ENCODE measurements around the gene GET4.

DNA sequence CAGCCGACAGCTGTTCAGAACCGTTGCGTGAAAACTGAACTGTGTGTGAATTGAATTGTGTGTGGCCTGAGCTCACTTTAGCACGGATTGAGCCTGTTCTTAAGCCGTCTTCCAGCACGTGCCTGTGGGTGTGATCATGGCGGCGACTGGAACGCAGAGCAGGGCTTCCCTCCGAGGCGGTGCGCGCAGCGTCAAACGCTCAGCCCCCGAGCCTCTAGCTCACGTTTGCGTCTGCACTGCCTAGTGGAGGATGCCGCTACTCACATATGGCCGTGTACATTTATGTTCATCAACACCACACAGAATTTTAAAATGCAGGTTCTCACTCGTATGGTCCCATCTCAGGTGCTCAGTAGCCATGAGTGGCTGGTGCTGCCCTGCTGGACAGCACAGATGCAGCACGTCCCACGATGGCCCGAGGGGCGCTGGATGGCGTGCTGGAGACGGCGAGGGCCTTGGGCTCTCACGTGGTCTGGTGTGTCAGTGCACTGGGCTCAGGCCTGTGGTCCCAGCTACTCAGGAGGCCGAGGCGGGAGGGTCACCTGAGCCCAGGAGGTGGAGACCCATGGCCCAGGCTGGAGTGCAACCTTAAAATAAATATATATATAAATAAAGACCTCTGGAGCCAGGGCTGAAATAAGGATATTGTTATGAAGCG, 22.1 kb upstream of the GET4 start:
- TF ChIP-seq POLR2AphosphoS5 (IDR thresholded peaks at IDR 0.05; ENCODE audit: low read depth, low read length) (no peak), POLR2A (IDR thresholded peaks at IDR 0.05; ENCODE audit: borderline replicate concordance, extremely low read depth, insufficient read depth, insufficient read length) (no peak), ZNF274 (IDR thresholded peaks at IDR 0.05; ENCODE audit: low read depth, low read length) (no peak)
